ENCODE measurements around the gene CCL8.

The CCL8 gene

GRCh38 chr17:34319039-34319483 is at the start of gene CCL8:
TSS of gene CCL8 (plus strand) at chr17:34319435. CDS start at chr17:34319502, 67 bp downstream.
- DNase-seq (ENCODE audit: low read depth): no peak

GRCh38 chr17:34269969-34270368 is 49.3 kb upstream of the CCL8 start, which contains the start of gene CCL7:
TSS of gene CCL7 (plus strand) at chr17:34270221. CDS start at chr17:34270291, 70 bp downstream.
- no peak for DNase-seq (ENCODE audit: low read depth)

GRCh38 chr17:34275881-34276280 is 43.4 kb upstream of the CCL8 start:
- DNase-seq (ENCODE audit: low read depth): no peak

GRCh38 chr17:34276826-34277225 is 42.4 kb upstream of the CCL8 start:
- DNase-seq (ENCODE audit: low read depth): no peak

- DNase-seq (ENCODE audit: low read depth): no peak
Observed at GRCh38 chr17:34283571-34283970, 35.7 kb upstream of the CCL8 start.

GRCh38 chr17:34285286-34285792 is 33.9 kb upstream of the CCL8 start, which contains the start of gene CCL11:
TSS of gene CCL11 (plus strand) at chr17:34285742. CDS start at chr17:34285809, 67 bp downstream.
- DNase-seq (ENCODE audit: low read depth): no peak

- DNase-seq (ENCODE audit: low read depth): no peak
Observed at GRCh38 chr17:34287875-34288274, 31.4 kb upstream of the CCL8 start.

- DNase-seq (ENCODE audit: low read depth): no peak
Observed at GRCh38 chr17:34290586-34290985, 28.6 kb upstream of the CCL8 start.

GRCh38 chr17:34291721-34292348 is 27.4 kb upstream of the CCL8 start:
- no peak for DNase-seq (ENCODE audit: low read depth)

GRCh38 chr17:34299027-34299426 is 20.2 kb upstream of the CCL8 start:
- DNase-seq (ENCODE audit: low read depth): no peak

- no peak for DNase-seq (ENCODE audit: low read depth)
Observed at GRCh38 chr17:34299956-34300577, 19.2 kb upstream of the CCL8 start.

- DNase-seq (ENCODE audit: low read depth): no peak
Observed at GRCh38 chr17:34300652-34301370, 18.4 kb upstream of the CCL8 start.

GRCh38 chr17:34301986-34302385 is 17.2 kb upstream of the CCL8 start:
- DNase-seq (ENCODE audit: low read depth): no peak

- no peak for DNase-seq (ENCODE audit: low read depth)
Observed at GRCh38 chr17:34302636-34303035, 16.6 kb upstream of the CCL8 start.

GRCh38 chr17:34303606-34304005 is 15.6 kb upstream of the CCL8 start:
- DNase-seq (ENCODE audit: low read depth): no peak

- DNase-seq (ENCODE audit: low read depth): no peak
Observed at GRCh38 chr17:34305061-34305460, 14.2 kb upstream of the CCL8 start.

- no peak for DNase-seq (ENCODE audit: low read depth)
Observed at GRCh38 chr17:34305606-34306005, 13.6 kb upstream of the CCL8 start.

GRCh38 chr17:34306466-34306865 is 12.8 kb upstream of the CCL8 start:
- DNase-seq (ENCODE audit: low read depth): no peak

GRCh38 chr17:34307110-34307509 is 12.1 kb upstream of the CCL8 start:
- DNase-seq (ENCODE audit: low read depth): no peak

- no peak for DNase-seq (ENCODE audit: low read depth)
Observed at GRCh38 chr17:34308371-34308770, 10.9 kb upstream of the CCL8 start.

GRCh38 chr17:34311291-34311690 is 7.9 kb upstream of the CCL8 start:
- no peak for DNase-seq (ENCODE audit: low read depth)

GRCh38 chr17:34312080-34312479 is 7.2 kb upstream of the CCL8 start:
- no peak for DNase-seq (ENCODE audit: low read depth)

- no peak for DNase-seq (ENCODE audit: low read depth)
Observed at GRCh38 chr17:34313164-34313563, 6.1 kb upstream of the CCL8 start.

Measured in stimulated activated CD8-positive, alpha-beta memory T cell treated with anti-CD3 and anti-CD28 coated beads, Interleukin-12 subunit alpha, Interleukin-12 subunit beta, amount 100 ng/mL, for 1 hour (primary cell).